ENCODE results near the gene TSC22D1.

DNA sequence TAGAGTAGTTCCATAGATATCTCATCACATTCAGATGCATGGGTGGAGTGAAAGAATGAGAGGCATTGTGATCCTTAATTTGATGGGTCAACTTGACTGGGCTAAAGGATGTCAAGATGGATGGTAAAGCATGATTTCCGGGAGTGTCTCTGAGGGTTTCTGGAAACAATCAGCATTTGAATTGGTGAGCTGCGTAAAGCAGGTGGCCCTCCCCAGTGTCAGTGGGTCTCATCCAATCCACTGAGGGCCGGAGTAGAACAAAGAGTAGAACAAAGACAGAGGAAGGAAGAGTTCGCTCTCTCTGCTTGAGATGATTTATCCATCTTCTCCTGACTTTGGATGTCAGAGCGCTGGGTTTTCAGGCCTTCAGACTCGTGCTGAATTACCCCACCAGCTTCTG, 159.4 kb downstream of the TSC22D1 start:
- TF ChIP-seq, protein P1, sequence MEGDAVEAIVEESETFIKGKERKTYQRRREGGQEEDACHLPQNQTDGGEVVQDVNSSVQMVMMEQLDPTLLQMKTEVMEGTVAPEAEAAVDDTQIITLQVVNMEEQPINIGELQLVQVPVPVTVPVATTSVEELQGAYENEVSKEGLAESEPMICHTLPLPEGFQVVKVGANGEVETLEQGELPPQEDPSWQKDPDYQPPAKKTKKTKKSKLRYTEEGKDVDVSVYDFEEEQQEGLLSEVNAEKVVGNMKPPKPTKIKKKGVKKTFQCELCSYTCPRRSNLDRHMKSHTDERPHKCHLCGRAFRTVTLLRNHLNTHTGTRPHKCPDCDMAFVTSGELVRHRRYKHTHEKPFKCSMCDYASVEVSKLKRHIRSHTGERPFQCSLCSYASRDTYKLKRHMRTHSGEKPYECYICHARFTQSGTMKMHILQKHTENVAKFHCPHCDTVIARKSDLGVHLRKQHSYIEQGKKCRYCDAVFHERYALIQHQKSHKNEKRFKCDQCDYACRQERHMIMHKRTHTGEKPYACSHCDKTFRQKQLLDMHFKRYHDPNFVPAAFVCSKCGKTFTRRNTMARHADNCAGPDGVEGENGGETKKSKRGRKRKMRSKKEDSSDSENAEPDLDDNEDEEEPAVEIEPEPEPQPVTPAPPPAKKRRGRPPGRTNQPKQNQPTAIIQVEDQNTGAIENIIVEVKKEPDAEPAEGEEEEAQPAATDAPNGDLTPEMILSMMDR (conservative IDR thresholded peaks at IDR 0.05; ENCODE audit: low read depth, low read length), result no peak
- TF ChIP-seq RFX5 (IDR thresholded peaks at IDR 0.05; ENCODE audit: low read depth, low read length), result no peak

Measured in IMR-90 (cell line).